PC-3 (cell line): ENCODE results near the gene TESK2.

Experiments used
- EZH2 ChIP-seq: fragments of 300-600 bp; sonication (generic); IDR thresholded peaks from one replicate; pipeline ENCODE4 v1.6.1; 2017; ENCODE audit warnings: antibody characterized with exemption, mild to moderate bottlenecking, low read length; ENCODE audit not compliant: unreplicated experiment
- EZH2phosphoT487 ChIP-seq: fragments of 300-600 bp; sonication (generic); IDR thresholded peaks from 2 replicates; pipeline ENCODE4 v1.6.1; 2018; ENCODE audit warnings: mild to moderate bottlenecking, antibody characterized with exemption, low read length, borderline replicate concordance
- TF ChIP-seq, protein P1 (sequence below): fragments of 300-600 bp; sonication (generic); conservative IDR thresholded peaks from 2 replicates; pipeline ENCODE4 v1.5.1; 2017; ENCODE audit warnings: antibody characterized with exemption, low read depth, mild to moderate bottlenecking, low read length

- TF ChIP-seq, protein P1, sequence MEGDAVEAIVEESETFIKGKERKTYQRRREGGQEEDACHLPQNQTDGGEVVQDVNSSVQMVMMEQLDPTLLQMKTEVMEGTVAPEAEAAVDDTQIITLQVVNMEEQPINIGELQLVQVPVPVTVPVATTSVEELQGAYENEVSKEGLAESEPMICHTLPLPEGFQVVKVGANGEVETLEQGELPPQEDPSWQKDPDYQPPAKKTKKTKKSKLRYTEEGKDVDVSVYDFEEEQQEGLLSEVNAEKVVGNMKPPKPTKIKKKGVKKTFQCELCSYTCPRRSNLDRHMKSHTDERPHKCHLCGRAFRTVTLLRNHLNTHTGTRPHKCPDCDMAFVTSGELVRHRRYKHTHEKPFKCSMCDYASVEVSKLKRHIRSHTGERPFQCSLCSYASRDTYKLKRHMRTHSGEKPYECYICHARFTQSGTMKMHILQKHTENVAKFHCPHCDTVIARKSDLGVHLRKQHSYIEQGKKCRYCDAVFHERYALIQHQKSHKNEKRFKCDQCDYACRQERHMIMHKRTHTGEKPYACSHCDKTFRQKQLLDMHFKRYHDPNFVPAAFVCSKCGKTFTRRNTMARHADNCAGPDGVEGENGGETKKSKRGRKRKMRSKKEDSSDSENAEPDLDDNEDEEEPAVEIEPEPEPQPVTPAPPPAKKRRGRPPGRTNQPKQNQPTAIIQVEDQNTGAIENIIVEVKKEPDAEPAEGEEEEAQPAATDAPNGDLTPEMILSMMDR: no peak
- TF ChIP-seq EZH2 (no peak), EZH2phosphoT487 (no peak)
Observed at GRCh38 chr1:45334308-45335245, 156.4 kb downstream of the TESK2 start.
